LNCaP clone FGC (cell line): ENCODE measurements around the gene XPNPEP1.
"Not testable (repeated sequence)": the region's sequence is repeated elsewhere in the genome, so short reads cannot be mapped to it uniquely, and the experiment has no call there.

Source experiments
- DNase-seq: peaks from one replicate; pipeline ENCODE4 v3.0.0-alpha.2; 2011; ENCODE audit warnings: low read depth
- H3K4me3 ChIP-seq: 2 replicates; pipeline ENCODE4 v1.5.1; 2011; ENCODE audit warnings: mild to moderate bottlenecking, low read depth, low read length, control low read depth
- TF ChIP-seq, protein P1 (sequence below): IDR thresholded peaks from 2 replicates; pipeline ENCODE4 v1.5.1; 2012; ENCODE audit warnings: mild to moderate bottlenecking; ENCODE audit not compliant: control insufficient read depth, insufficient read depth; ENCODE audit errors: extremely low read depth

The XPNPEP1 gene

GRCh38 chr10:109924967-109925620 lies 1.8 kb upstream of the XPNPEP1 start:
- TF ChIP-seq, protein P1, sequence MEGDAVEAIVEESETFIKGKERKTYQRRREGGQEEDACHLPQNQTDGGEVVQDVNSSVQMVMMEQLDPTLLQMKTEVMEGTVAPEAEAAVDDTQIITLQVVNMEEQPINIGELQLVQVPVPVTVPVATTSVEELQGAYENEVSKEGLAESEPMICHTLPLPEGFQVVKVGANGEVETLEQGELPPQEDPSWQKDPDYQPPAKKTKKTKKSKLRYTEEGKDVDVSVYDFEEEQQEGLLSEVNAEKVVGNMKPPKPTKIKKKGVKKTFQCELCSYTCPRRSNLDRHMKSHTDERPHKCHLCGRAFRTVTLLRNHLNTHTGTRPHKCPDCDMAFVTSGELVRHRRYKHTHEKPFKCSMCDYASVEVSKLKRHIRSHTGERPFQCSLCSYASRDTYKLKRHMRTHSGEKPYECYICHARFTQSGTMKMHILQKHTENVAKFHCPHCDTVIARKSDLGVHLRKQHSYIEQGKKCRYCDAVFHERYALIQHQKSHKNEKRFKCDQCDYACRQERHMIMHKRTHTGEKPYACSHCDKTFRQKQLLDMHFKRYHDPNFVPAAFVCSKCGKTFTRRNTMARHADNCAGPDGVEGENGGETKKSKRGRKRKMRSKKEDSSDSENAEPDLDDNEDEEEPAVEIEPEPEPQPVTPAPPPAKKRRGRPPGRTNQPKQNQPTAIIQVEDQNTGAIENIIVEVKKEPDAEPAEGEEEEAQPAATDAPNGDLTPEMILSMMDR: no peak
- no peak for DNase-seq
- H3K4me3 ChIP-seq: no peak overlapping the region

DNA sequence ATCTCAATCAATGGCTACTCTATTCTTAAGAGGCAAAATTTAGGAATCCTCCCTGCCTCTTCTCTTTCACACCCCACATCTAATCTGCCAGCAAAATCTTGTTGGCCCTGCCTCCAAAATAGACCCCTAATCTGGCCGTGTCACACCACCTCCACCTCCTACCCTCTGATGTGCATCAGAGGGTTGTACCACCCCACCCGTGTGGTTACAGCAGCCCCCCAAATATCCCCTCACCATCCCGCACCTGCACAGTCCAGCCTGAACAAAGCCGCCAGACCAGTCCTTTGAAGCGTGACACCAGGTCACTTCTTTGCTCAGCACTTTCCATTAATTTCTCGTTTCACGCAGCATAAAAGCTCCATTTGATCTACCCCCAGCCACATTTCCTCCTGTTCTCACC lies 776 bp upstream of the XPNPEP1 start:
- DNase-seq: no peak

DNA sequence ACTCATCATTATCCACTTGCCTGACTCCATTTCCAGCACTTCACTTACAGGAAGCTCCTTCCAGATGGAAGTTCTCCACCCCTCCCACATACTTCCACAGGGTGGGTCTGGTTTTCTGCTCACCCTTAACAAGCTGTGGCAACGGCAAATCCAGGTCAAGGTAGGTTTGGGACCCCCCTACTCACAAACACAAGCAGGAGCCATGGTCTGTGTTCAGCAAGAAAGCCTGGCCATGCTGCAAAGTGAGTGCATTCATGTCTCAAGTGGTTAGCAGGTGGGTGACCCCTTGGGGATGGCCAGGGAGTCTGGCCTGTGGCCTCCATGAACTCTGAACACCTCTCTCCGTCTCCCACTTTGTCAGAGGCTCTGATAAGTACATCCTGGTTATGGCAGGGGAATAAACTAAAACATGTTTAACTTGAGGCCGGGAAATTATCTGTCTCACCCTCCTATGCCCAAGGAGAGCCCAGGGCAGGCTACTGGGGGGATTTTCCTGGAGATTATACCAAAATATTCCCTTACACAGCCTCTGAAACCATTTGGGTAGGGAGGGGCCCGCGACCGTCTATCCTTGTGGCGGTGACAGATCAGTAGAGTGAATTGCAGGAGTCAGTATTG lies 844 bp downstream of the XPNPEP1 start:
- TF ChIP-seq, protein P1: no peak
- peak overlapping the region; percentile 90 for H3K4me3 ChIP-seq
- no peak for DNase-seq

More for the DNA sequence above, 776 bp upstream of the XPNPEP1 start:
- peak overlapping the region; percentile 90 for H3K4me3 ChIP-seq
- TF ChIP-seq, protein P1: no peak

DNA sequence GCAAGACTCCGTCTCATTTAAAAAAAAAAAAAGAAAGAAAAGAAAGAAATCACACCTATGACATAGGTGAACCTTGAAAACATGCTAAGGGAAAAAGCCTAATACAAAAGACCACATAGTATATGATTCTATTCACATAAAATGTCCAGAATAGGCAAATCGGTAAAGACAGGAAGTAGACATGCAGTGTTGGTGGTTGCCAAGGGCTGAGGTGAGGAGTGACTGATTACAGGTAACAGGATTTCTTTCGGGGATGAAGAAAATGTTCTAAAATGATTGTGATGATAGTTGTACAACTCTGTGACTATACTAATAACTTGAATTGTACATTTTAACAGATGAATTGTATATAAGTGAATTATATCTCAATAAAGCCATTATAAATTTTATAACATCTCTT lies 3.3 kb downstream of the XPNPEP1 start:
- no peak overlapping the region for H3K4me3 ChIP-seq
- DNase-seq: no peak
- TF ChIP-seq, protein P1: no peak

DNA sequence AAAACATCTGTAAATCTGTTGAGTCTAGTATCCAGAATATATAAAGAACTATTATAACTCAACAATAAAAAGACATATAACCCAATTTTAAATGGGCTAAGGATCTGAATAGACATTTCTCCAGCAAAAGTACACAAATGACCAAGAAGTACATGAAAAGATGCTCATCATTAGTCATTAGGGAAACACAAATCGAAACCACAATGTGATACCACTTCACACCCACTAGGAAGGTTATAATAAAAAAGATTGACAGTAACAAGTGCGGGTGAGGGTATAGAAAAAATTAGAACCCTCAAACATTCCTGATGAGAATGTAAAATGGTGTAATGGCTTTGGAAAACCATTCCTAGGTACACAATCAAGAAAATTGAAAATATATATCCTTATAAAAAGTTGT lies 4.1 kb downstream of the XPNPEP1 start:
- DNase-seq: no peak
- TF ChIP-seq, protein P1: no peak
- H3K4me3 ChIP-seq: no peak overlapping the region

GRCh38 chr10:109918707-109919106 lies 4.6 kb downstream of the XPNPEP1 start:
- not testable (repeated sequence) for DNase-seq

DNA sequence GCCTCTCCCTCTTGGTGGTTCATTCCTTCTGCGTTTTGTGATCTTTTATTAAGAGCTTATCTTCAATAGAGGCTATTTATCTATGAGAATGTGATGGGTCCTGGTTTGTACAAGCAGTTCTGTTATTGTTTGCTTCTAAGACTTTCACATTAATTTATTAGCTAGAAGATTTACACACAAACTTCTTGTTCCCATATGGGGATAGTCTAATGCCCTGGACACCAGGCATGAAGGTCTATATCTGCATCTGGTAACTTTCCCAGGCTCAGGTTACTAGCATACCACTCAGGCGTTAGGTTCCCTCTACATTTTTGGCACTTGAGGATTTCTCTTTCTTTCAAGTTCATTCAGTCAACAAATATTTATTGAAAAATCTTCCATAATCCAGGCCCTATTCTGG lies 7.7 kb downstream of the XPNPEP1 start:
- H3K4me3 ChIP-seq: no peak overlapping the region
- peak; percentile 62 for DNase-seq
- TF ChIP-seq, protein P1: no peak

More at GRCh38 chr10:109918707-109919106, 4.6 kb downstream of the XPNPEP1 start:
- H3K4me3 ChIP-seq: not testable (repeated sequence)
